Activated CD4-positive, alpha-beta T cell treated with anti-CD3 and anti-CD28 coated beads, Interleukin-2, amount 10 ng/mL, durations not matched to agents 7 days and 5 days (primary cell): ENCODE data around the gene LHB. TPM values are rescaled to one million over a fixed set of nuclear protein-coding genes. Genes with fewer than 3 reads are reported as not detected.

Experiments
- CTCF ChIA-PET: fragments of 350-600 bp; sonication (Branson Sonifier 250); formaldehyde crosslinking; loops from one replicate; lab custom pipeline; 2021; ENCODE audit warnings: antibody characterized with exemption; lab: Charles Lee
- POLR2A ChIA-PET: fragments of 350-600 bp; sonication (Branson Sonifier 250); formaldehyde crosslinking; loops from one replicate; lab custom pipeline; 2021; ENCODE audit warnings: antibody characterized with exemption; lab: Charles Lee
- DNase-seq: peaks from one replicate; pipeline ENCODE4 v3.0.0-alpha.2; 2020
- H3K27ac Mint-ChIP-seq: one replicate; pipeline ENCODE4 v1.8.0; 2021; ENCODE audit warnings: mild to moderate bottlenecking, moderate library complexity, mixed read lengths
- H3K27me3 Mint-ChIP-seq: one replicate; pipeline ENCODE4 v1.8.0; 2021; ENCODE audit warnings: mixed read lengths
- H3K36me3 Mint-ChIP-seq: one replicate; pipeline ENCODE4 v1.8.0; 2021; ENCODE audit warnings: low read depth, mixed read lengths
- H3K4me1 Mint-ChIP-seq: one replicate; pipeline ENCODE4 v1.8.0; 2021; ENCODE audit warnings: mixed read lengths
- H3K4me3 Mint-ChIP-seq: one replicate; pipeline ENCODE4 v1.8.0; 2021; ENCODE audit warnings: mild to moderate bottlenecking, moderate library complexity, mixed read lengths
- H3K9me3 Mint-ChIP-seq: one replicate; pipeline ENCODE4 v1.8.0; 2021; ENCODE audit warnings: mixed read lengths
- total RNA-seq, 2 experiments: library from RNA; stranded (reverse); gene quantifications; one replicate each; pipeline ENCODE4 v1.2.3, GENCODE V29; 2021

Gene LHB
- total RNA-seq, 2 experiments from 2014 or later: not detected

DNA sequence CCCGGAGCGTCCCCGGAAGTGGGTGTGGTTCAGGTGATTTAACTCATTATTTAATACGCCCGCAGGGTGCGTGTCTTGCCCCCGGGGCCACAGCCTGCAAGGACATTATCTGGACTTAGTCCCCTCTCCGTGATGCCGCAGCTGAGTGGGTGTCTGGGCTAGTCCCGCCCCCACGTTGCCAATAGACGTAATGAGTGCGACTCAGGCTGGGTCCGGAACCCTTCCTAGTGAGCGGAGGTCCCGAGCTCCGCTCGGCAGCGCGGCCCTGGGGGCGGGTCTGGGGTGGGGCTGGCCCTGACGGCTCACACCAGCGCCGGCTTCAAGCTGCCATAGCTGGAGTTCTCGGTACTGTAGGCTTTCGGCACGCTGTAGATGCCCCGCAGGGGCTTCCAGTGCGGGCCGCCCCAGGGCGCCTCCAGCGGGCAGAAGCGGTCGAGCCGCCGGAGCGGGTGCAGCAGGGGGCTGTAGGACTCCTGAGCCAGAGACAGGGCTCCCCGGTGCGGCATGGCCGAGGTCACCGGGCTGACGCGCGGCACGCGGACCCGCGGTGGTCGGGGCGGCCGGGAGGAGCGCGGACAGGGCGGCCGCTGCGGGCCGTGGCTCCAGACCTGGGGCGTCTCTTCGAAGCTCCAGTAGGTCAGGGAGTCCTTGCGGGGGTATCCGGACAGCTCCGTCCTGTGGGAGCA, 918 bp upstream of the LHB start:
- Mint-ChIP-seq H3K36me3 (peaks cover 9% of the 10 kb centered on the region), H3K9me3 (no peaks in the 10 kb centered on the region), H3K4me1 (peaks cover 31% of the 10 kb centered on the region), H3K27ac (no peak overlapping the region), H3K4me3 (peak overlapping the region; percentile 72), H3K27me3 (peaks cover 26% of the 10 kb centered on the region)
- CTCF ChIA-PET: interaction anchor here (0.7 to 3.6 kb wide), 8 partner anchors 9 to 117 kb away, joined by 3 to 23 read pairs (median 4); partner anchors contain the start of genes CGB2, FTL, GYS1 and RUVBL2
- POLR2A ChIA-PET: no interaction called here
- peak; percentile 62 for DNase-seq

DNA sequence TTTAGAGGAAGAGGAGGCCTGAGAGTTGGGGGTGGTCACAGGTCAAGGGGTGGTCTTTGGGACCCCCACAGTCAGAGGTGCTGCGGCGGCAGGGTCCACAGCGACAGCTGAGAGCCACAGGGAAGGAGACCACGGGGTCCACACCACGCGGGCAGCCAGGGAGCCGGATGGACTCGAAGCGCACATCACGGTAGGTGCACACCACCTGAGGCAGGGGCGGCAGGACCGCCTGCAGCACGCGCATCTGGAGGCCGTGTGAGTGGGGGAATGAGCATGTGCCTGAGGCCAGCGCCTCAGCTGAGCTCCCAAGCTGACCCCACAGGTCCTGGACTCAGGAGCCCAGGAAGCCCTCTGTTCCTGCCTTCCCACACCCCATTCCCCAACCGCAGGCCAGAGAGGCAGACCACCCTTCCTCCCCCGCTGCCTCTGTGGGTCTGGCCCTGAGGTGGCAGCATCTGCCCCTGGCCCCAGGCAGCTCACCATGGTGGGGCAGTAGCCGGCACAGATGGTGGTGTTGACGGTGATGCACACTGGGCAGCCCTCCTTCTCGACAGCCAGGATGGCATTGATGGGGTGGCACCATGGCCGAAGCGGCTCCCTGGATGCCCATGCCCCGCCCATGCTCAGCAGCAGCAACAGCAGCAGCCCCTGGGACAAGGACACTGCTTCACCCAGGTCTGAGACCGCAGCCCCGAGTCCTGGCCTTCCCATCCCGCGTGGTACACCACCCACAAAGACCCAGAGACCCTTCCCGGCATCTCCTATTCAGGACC, 638 bp downstream of the LHB start:
- ChIA-PET CTCF (interaction anchor here (0.6 kb wide), 1 partner anchor 11 kb away, joined by 3 read pairs; no protein-coding TSS in a partner anchor), POLR2A (no interaction called here)
- no peak overlapping the region for H3K27ac Mint-ChIP-seq
- peaks cover 9% of the 10 kb centered on the region for H3K36me3 Mint-ChIP-seq
- no peak overlapping the region for H3K4me3 Mint-ChIP-seq
- peaks cover 24% of the 10 kb centered on the region for H3K27me3 Mint-ChIP-seq
- no peak for DNase-seq
- peaks cover 27% of the 10 kb centered on the region for H3K4me1 Mint-ChIP-seq
- no peaks in the 10 kb centered on the region for H3K9me3 Mint-ChIP-seq

DNA sequence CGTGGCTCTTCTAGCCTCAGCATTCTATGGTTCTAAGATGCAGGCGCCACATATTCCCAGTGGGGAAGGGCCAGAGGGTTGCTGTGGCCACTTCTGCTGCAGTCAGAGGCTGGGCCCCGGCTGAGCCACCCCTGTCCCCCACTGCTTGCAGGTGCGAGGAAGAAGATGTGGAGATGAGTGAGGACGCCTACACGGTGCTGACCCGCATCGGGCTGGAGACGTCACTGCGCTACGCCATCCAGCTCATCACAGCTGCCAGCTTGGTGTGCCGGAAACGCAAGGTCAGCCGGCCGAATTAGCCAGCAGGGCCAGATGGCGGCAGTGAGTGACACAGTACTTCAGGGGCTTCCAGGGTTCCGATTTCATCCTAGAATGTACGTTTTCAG, 2.0 kb downstream of the LHB start:
- H3K9me3 Mint-ChIP-seq: no peaks in the 10 kb centered on the region
- ChIA-PET POLR2A (no interaction called here), CTCF (interaction anchor here (1.2 to 2.2 kb wide), 3 partner anchors 17 to 41 kb away, joined by 3 to 7 read pairs (median 5); partner anchors contain the start of genes CGB2 and RUVBL2)
- peaks cover 17% of the 10 kb centered on the region for H3K4me1 Mint-ChIP-seq
- peaks cover 16% of the 10 kb centered on the region for H3K27me3 Mint-ChIP-seq
- no peak for DNase-seq
- peaks cover 11% of the 10 kb centered on the region for H3K36me3 Mint-ChIP-seq
- no peak overlapping the region for H3K27ac Mint-ChIP-seq
- H3K4me3 Mint-ChIP-seq: no peak overlapping the region

DNA sequence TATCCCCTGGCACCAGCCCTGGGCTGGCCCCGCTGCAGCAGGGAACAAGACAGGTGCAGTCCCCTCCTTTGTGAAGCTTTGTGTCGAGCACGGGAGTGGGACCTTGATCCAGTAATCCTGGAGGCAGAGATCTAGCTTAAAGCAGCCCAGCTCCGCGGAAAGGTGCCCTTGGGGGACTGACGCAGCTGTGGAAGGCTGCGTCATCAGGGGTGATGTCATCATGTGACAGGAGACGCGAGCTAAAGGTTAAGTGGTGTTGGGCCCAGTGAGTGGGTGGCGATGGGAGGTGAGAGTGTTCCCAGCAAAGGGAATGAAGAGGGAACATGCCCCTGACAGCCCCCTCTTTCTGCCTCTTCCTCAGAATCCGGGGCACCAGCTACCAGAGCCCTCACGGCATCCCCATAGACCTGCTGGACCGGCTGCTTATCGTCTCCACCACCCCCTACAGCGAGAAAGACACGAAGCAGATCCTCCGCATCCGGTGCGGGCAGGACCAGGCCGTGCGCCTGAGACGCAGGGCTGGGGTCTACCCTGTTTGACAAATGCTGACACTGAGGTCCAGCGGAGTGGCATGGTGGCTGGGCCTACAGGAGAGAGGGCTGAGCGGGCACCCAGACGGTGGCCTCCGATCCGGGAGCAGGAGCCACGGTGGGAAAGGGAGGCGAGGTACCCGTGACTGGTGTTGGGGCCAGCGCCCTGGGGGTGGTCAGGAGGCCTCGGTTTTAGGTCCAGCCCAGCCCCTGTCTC, 2.6 kb downstream of the LHB start:
- no peak overlapping the region for H3K27ac Mint-ChIP-seq
- peaks cover 16% of the 10 kb centered on the region for H3K4me1 Mint-ChIP-seq
- peaks cover 12% of the 10 kb centered on the region for H3K27me3 Mint-ChIP-seq
- no peak for DNase-seq
- POLR2A ChIA-PET: no interaction called here
- no peak overlapping the region for H3K4me3 Mint-ChIP-seq
- H3K9me3 Mint-ChIP-seq: no peaks in the 10 kb centered on the region
- CTCF ChIA-PET: interaction anchor here (0.6 to 2.2 kb wide), 6 partner anchors 14 to 182 kb away, joined by 3 to 7 read pairs (median 4); partner anchors contain the start of genes CGB2 and RUVBL2
- H3K36me3 Mint-ChIP-seq: peaks cover 13% of the 10 kb centered on the region

DNA sequence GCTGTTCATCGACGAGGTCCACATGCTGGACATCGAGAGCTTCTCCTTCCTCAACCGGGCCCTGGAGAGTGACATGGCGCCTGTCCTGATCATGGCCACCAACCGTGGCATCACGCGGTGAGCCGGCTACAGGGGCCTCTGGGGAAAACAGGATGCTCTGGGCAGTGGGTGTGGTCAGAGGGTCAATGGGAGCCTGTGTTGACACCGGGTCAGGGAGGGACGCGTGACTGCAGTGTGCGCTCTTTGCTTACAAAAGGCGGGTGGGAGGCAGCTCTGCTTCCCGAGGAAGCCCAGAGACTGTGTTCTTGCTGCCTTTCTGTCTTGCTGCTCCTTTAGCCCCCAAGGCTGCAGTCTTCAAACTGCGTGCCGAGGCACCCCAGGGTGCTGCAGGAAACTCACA, 5.7 kb downstream of the LHB start:
- POLR2A ChIA-PET: no interaction called here
- CTCF ChIA-PET: interaction anchor here (0.8 to 2.1 kb wide), 2 partner anchors 11 to 18 kb away, joined by 3 to 7 read pairs; partner anchors contain the start of gene RUVBL2
- Mint-ChIP-seq H3K4me1 (no peaks in the 10 kb centered on the region), H3K27ac (no peak overlapping the region), H3K9me3 (no peaks in the 10 kb centered on the region), H3K4me3 (no peak overlapping the region), H3K27me3 (no peaks in the 10 kb centered on the region), H3K36me3 (peaks cover 13% of the 10 kb centered on the region)
- no peak for DNase-seq

DNA sequence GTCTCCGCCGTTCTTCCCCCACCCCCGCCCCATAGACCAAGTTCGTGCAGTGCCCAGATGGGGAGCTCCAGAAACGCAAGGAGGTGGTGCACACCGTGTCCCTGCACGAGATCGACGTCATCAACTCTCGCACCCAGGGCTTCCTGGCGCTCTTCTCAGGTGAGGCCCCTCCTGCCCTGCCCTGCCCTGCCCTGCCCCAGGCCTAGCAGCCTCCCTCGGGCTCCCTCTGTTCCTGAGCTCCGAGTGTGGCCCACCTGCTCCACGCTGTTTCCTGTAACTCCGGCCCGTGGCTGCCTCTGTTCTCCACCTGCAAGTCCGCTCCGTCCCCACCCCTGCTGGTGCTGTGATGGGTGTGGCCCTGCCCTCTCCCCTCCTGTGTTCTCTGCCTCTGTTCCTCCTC, 6.4 kb downstream of the LHB start:
- ChIA-PET CTCF (interaction anchor here (0.8 to 2.1 kb wide), 2 partner anchors 12 to 17 kb away, joined by 3 to 7 read pairs; partner anchors contain the start of gene RUVBL2), POLR2A (no interaction called here)
- DNase-seq: no peak
- Mint-ChIP-seq H3K27me3 (no peaks in the 10 kb centered on the region), H3K27ac (no peak overlapping the region), H3K4me1 (no peaks in the 10 kb centered on the region), H3K36me3 (peaks cover 9% of the 10 kb centered on the region), H3K9me3 (no peaks in the 10 kb centered on the region), H3K4me3 (no peak overlapping the region)

DNA sequence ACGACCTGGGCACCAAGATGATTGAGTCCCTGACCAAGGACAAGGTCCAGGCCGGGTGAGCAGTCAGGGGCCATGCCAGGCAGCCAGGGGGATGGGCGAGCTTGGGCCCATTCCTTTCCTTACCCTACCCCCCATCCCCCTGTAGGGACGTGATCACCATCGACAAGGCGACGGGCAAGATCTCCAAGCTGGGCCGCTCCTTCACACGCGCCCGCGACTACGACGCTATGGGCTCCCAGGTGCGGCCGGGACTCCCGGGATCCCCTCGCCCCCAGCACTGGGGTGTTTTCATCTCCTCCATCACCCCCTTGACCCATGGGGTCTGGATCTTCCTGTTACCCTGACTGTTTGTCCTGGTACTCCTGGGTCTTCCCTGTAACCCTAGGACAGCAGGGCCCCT, 7.1 kb downstream of the LHB start:
- Mint-ChIP-seq H3K9me3 (no peaks in the 10 kb centered on the region), H3K4me3 (no peak overlapping the region), H3K27me3 (no peaks in the 10 kb centered on the region), H3K4me1 (no peaks in the 10 kb centered on the region), H3K27ac (no peak overlapping the region), H3K36me3 (peaks cover 14% of the 10 kb centered on the region)
- ChIA-PET POLR2A (interaction anchor here (0.5 kb wide), 1 partner anchor 110 kb away, joined by 4 read pairs; the partner anchor contains the start of gene NUCB1), CTCF (interaction anchor here (2.1 to 6.8 kb wide), 2 partner anchors 12 to 17 kb away, joined by 7 to 36 read pairs; partner anchors contain the start of genes GYS1 and RUVBL2)
- DNase-seq: no peak

DNA sequence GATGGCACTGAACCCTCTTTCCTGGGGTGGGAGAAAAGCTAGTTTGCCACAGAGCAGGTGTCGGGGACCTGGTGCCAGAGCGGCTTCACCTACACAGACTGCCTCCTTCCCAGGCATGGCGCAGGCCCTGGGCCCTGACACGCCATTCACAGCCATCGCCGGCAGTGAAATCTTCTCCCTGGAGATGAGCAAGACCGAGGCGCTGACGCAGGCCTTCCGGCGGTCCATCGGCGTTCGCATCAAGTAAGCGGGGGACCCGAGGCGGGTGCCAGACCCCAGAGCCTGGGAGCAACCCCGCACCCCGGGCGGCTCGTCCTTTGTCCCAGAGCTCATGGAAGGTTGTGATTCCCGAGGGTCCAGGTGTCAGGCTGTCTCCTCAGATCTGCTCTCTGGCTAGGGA, 10.0 kb downstream of the LHB start:
- Mint-ChIP-seq H3K9me3 (no peaks in the 10 kb centered on the region), H3K27me3 (no peaks in the 10 kb centered on the region), H3K36me3 (peaks cover 18% of the 10 kb centered on the region), H3K4me3 (no peak overlapping the region), H3K4me1 (no peaks in the 10 kb centered on the region), H3K27ac (no peak overlapping the region)
- no peak for DNase-seq
- ChIA-PET POLR2A (no interaction called here), CTCF (interaction anchor here (1.9 to 6.8 kb wide), 4 partner anchors 9 to 14 kb away, joined by 6 to 36 read pairs (median 11); partner anchors contain the start of genes GYS1, LHB and RUVBL2)

DNA sequence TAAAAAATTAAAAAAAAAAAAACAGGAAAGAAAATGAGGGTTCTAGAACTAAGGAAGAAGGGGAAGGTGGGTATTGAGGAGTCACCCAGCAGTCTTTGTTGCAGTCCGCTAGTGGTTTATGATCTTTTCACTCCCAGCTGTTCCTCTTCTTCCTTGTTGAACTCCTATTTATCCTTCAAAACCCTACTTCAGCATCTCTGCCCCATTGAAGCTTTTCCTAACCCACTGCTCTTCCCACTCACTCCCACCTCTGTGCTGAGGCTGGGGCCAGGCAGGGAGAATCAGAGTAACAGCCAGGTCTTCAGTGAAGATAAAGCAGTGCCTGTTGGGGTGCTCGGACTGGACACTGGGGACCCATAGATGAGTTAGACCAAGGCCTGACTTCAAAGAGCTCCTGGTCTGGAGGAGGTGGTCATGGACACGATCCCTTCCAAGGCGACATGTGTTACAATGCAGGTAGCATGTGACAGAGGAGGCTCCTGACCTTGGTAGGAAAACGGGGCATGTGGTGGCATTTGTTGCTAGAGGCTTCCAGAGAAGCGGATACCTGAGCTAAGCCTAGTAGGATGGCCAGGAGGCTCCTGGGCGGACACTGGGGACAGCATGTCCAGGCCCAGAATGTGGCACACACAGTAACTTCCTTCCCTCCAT, 11.8 kb downstream of the LHB start:
- peaks cover 15% of the 10 kb centered on the region for H3K36me3 Mint-ChIP-seq
- no peak overlapping the region for H3K4me3 Mint-ChIP-seq
- no peak for DNase-seq
- POLR2A ChIA-PET: no interaction called here
- CTCF ChIA-PET: interaction anchor here (0.7 to 6.8 kb wide), 3 partner anchors 9 to 12 kb away, joined by 3 to 36 read pairs (median 6); partner anchors contain the start of genes GYS1 and RUVBL2
- no peaks in the 10 kb centered on the region for H3K9me3 Mint-ChIP-seq
- H3K27ac Mint-ChIP-seq: no peak overlapping the region
- H3K27me3 Mint-ChIP-seq: no peaks in the 10 kb centered on the region
- no peaks in the 10 kb centered on the region for H3K4me1 Mint-ChIP-seq

DNA sequence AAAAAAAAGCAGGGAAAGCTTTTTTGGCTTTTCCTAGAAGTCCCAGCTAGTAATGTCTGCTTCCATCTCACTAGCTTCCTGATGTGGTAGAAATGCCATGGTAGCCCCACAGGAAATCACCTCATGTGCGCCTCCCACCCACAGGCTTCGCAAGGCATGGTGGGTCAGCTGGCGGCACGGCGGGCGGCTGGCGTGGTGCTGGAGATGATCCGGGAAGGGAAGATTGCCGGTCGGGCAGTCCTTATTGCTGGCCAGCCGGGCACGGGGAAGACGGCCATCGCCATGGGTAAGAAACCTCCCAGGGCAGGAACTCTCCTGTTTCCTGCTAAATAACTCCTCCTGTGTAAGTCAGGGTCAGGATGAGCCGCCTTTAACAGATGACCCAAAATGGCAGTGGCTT, 12.8 kb downstream of the LHB start:
- DNase-seq: no peak
- no peak overlapping the region for H3K4me3 Mint-ChIP-seq
- H3K27ac Mint-ChIP-seq: no peak overlapping the region
- CTCF ChIA-PET: interaction anchor here (0.8 to 6.8 kb wide), 3 partner anchors 9 to 15 kb away, joined by 3 to 36 read pairs (median 4); partner anchors contain the start of genes GYS1 and RUVBL2
- H3K4me1 Mint-ChIP-seq: peaks cover 6% of the 10 kb centered on the region
- peaks cover 18% of the 10 kb centered on the region for H3K36me3 Mint-ChIP-seq
- H3K9me3 Mint-ChIP-seq: no peaks in the 10 kb centered on the region
- H3K27me3 Mint-ChIP-seq: no peaks in the 10 kb centered on the region
- POLR2A ChIA-PET: no interaction called here

DNA sequence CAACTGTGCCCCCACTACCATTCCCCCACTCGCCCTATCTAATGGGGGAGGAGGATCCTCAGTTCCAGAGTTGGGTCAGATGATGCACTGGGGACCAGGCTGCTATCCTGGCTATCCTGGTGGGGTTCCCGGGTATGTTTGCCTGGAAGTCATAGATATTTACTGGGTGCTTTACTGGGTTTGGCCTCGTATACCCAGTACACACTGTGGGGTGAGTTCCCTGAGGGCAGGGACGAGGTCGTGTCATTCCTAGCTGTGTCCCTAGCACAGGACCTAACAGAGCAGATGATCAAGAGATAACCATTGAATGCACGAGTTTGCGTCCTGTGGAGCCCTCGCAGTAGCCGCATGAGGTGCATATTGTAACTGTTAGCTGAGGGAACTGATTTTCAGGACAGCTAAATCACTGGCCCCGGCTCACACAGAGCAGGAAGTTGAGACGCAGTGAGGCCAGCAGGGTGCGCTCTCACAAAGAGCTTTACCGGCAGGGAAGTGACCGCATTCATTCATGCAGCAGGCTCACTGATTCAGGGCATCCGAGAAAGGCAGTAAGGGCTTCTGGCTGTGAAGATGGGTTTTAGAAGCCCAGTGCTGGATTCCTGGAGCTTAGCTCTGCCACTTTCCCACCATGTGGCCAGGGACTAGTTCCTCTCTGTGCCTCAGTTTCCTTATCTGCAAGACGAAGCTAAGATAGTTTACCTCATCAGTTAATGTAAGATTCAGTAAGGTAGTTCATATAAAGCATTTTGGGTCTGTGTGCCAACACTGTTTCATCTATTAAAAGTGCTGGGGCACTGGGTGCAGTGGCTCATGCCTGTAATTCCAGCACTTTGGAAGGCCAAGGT, 17.2 kb downstream of the LHB start:
- peaks cover 23% of the 10 kb centered on the region for H3K4me1 Mint-ChIP-seq
- CTCF ChIA-PET: interaction anchor here (0.5 to 2.5 kb wide), 18 partner anchors 9 to 530 kb away, joined by 3 to 23 read pairs (median 4); partner anchors contain the start of genes LHB and LIN7B
- no peaks in the 10 kb centered on the region for H3K9me3 Mint-ChIP-seq
- POLR2A ChIA-PET: no interaction called here
- no peak overlapping the region for H3K27ac Mint-ChIP-seq
- H3K36me3 Mint-ChIP-seq: peaks cover 12% of the 10 kb centered on the region
- DNase-seq: peak; percentile 77
- no peaks in the 10 kb centered on the region for H3K27me3 Mint-ChIP-seq
- H3K4me3 Mint-ChIP-seq: no peak overlapping the region
